Karpas-422 (cell line): ENCODE data around the gene CNNM1. TPM values are rescaled to one million over a fixed set of nuclear protein-coding genes. Genes with fewer than 3 reads are reported as not detected.

Source experiments
- DNase-seq: peaks from one replicate; pipeline ENCODE4 v3.0.0-alpha.2; 2015
- H2AFZ ChIP-seq: fragments of 200-600 bp; sonication (generic); 2 replicates; pipeline ENCODE4 v1.6.1; 2014; ENCODE audit warnings: antibody characterized with exemption, low read length, mixed read lengths
- H3K27ac ChIP-seq: fragments of 200-600 bp; sonication (generic); 2 replicates; pipeline ENCODE4 v1.5.1; 2014; ENCODE audit warnings: mild to moderate bottlenecking, low read length, moderate library complexity
- H3K27me3 ChIP-seq: fragments of 200-600 bp; sonication (generic); 2 replicates; pipeline ENCODE4 v1.6.1; 2014; ENCODE audit warnings: low read length, mixed read lengths
- H3K36me3 ChIP-seq: fragments of 200-600 bp; sonication (generic); 2 replicates; pipeline ENCODE4 v1.6.1; 2014; ENCODE audit warnings: low read length, mixed read lengths; ENCODE audit not compliant: insufficient read depth
- H3K4me1 ChIP-seq: fragments of 200-600 bp; sonication (generic); 2 replicates; pipeline ENCODE4 v1.6.1; 2014; ENCODE audit warnings: mild to moderate bottlenecking, low read length, mixed read lengths
- H3K4me2 ChIP-seq: fragments of 200-600 bp; sonication (generic); 2 replicates; pipeline ENCODE4 v1.6.1; 2014; ENCODE audit warnings: low read length, low read depth, mild to moderate bottlenecking; ENCODE audit not compliant: poor library complexity, severe bottlenecking
- H3K4me3 ChIP-seq: fragments of 200-600 bp; sonication (generic); 2 replicates; pipeline ENCODE4 v1.5.1; 2014; ENCODE audit warnings: mild to moderate bottlenecking, antibody characterized with exemption, low read length, mixed read lengths
- H3K79me2 ChIP-seq: fragments of 200-600 bp; sonication (generic); 2 replicates; pipeline ENCODE4 v1.6.1; 2014; ENCODE audit warnings: mild to moderate bottlenecking, low read length, mixed read lengths
- H3K9ac ChIP-seq: fragments of 200-600 bp; sonication (generic); 2 replicates; pipeline ENCODE4 v1.6.0; 2014; ENCODE audit warnings: low read length
- H3K9me2 ChIP-seq: fragments of 200-600 bp; sonication (generic), shearing (Covaris generic); replicated peaks from 2 replicates; pipeline ENCODE4 v1.6.0; 2014; ENCODE audit warnings: mild to moderate bottlenecking, low read length, moderate library complexity; ENCODE audit not compliant: insufficient read depth
- H3K9me3 ChIP-seq: fragments of 300-700, 200-600 bp; sonication (generic); 2 replicates; pipeline ENCODE4 v1.6.1; 2014; ENCODE audit warnings: low read length, mixed read lengths
- H4K20me1 ChIP-seq: fragments of 200-600 bp; sonication (generic); 2 replicates; pipeline ENCODE4 v1.6.1; 2014; ENCODE audit warnings: mild to moderate bottlenecking, antibody characterized with exemption, low read length, low read depth; ENCODE audit not compliant: insufficient read depth
- total RNA-seq: library from RNA; depleted of rRNA; stranded (reverse); fragments of >200 nt; shearing (Covaris generic); gene quantifications from 2 replicates; pipeline ENCODE4 v1.2.3, GENCODE V29; 2014; ENCODE audit warnings: low replicate concordance; rRNA removed

CNNM1 gene
- not detected in 2 replicates for total RNA-seq

GRCh38 chr10:99329304-99329553 is at the start of gene CNNM1:
Gene CNNM1 (plus strand): TSS chr10:99329356. CDS start chr10:99329388, 32 bp downstream.
- Histone ChIP-seq H3K4me2 (no peak within 1 kb of the TSS), H3K27me3 (no peaks in the 10 kb centered on the region), H3K4me3 (no peak within 1 kb of the TSS), H3K9me3 (no peaks in the 10 kb centered on the region), H3K4me1 (no peaks in the 10 kb centered on the region), H3K79me2 (no peaks in the 10 kb centered on the region), H3K9me2 (no peaks in the 10 kb centered on the region), H3K36me3 (no peaks in the 10 kb centered on the region), H2AFZ (no peak within 1 kb of the TSS), H3K27ac (no peak within 1 kb of the TSS), H4K20me1 (no peaks in the 10 kb centered on the region), H3K9ac (no peak within 1 kb of the TSS)
- DNase-seq = no peak

DNA sequence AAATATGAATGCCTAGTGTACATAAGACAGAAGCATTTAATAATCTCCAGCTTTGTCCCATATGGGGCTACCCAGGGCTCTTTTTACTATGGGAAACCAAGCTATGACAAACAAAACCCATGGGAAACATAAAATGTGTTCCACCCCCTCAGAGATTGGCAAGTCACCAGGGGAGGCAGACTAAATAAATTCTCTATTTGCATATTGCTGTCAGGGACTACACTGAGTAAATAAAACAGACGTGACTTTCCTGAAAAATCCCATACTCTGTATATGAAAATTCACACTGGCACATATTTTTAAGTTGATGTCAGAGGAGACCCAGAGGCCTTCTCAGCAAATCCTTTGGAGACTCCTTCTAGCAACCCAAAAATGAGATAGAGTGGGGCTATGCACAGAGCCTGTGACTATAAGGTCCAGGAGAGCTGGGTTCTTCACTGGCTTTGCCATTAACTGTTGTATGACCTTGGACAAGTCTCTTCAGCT is 49.5 kb upstream of the CNNM1 start:
- Histone ChIP-seq H3K27me3 (no peaks in the 10 kb centered on the region), H3K9ac (no peak overlapping the region), H2AFZ (no peak overlapping the region), H3K27ac (no peak overlapping the region), H3K9me3 (0 out of 2 replicates have a peak, but pooled peaks cover 3% of the 10 kb centered on the region), H3K9me2 (no peaks in the 10 kb centered on the region), H3K4me2 (no peak overlapping the region), H3K4me1 (peaks cover 4% of the 10 kb centered on the region; the same call in 1 of the 2 replicates), H4K20me1 (no peaks in the 10 kb centered on the region), H3K4me3 (no peak overlapping the region), H3K79me2 (no peaks in the 10 kb centered on the region), H3K36me3 (no peaks in the 10 kb centered on the region)
- no peak for DNase-seq

DNA sequence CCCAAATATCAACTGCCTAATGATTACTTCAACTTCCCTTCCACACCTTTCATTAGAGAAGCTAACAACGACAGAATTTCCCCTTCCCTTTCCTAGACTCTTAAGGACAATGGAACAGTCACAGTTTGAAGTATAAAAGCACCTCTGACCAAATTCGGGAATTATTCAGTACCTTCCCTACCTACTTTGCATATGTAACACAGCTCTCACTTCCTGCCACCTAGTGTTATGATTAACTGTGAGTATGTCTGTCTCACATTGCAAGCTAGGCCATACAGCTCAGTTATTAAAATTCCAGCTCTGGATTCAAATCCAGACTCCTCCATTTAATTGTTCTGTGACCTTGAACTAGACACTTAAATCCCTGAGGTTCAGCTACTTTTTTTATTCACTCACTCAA is 48.7 kb upstream of the CNNM1 start:
- Histone ChIP-seq H3K4me1 (peaks cover 4% of the 10 kb centered on the region; the same call in 1 of the 2 replicates), H3K79me2 (no peaks in the 10 kb centered on the region), H3K9ac (no peak overlapping the region), H2AFZ (no peak overlapping the region), H3K9me3 (0 out of 2 replicates have a peak, but pooled peaks cover 3% of the 10 kb centered on the region), H3K4me3 (no peak overlapping the region), H3K27ac (no peak overlapping the region), H4K20me1 (no peaks in the 10 kb centered on the region), H3K27me3 (no peaks in the 10 kb centered on the region), H3K4me2 (no peak overlapping the region), H3K36me3 (no peaks in the 10 kb centered on the region), H3K9me2 (no peaks in the 10 kb centered on the region)
- DNase-seq = peak; percentile 49

GRCh38 chr10:99285881-99286280 is 43.3 kb upstream of the CNNM1 start:
- Histone ChIP-seq H3K36me3 (no peaks in the 10 kb centered on the region), H4K20me1 (no peaks in the 10 kb centered on the region), H3K27me3 (no peaks in the 10 kb centered on the region), H3K4me2 (no peak overlapping the region), H3K4me3 (no peak overlapping the region), H3K9ac (no peak overlapping the region), H3K27ac (no peak overlapping the region), H3K79me2 (no peaks in the 10 kb centered on the region), H3K9me2 (no peaks in the 10 kb centered on the region), H3K4me1 (no peaks in the 10 kb centered on the region), H2AFZ (no peak overlapping the region), H3K9me3 (0 out of 2 replicates have a peak, but pooled peaks cover 3% of the 10 kb centered on the region)
- no peak for DNase-seq

DNA sequence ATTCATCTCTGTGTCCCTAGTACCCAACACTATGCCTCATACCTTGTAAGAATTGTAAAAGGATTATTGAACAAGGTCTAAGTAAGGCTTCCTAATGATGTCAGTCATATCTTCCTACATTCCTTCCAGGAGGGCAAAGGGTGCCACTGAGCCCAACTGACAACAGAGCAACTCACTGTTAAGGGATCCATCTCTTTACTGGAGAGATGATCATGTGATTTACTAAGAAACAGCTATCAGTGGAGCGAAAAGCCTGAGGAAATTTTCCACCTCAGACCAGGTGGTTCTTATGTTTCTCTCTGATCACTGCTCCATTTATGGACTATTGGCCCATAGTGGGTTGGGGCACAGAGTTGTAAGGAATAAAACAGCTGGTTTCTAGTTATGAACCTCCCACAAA is 38.9 kb upstream of the CNNM1 start:
- Histone ChIP-seq H4K20me1 (no peaks in the 10 kb centered on the region), H3K9ac (no peak overlapping the region), H3K4me2 (no peak overlapping the region), H3K27me3 (no peaks in the 10 kb centered on the region), H3K9me3 (no peaks in the 10 kb centered on the region), H3K4me3 (no peak overlapping the region), H3K36me3 (no peaks in the 10 kb centered on the region), H3K9me2 (no peaks in the 10 kb centered on the region), H2AFZ (no peak overlapping the region), H3K27ac (no peak overlapping the region), H3K4me1 (no peaks in the 10 kb centered on the region), H3K79me2 (no peaks in the 10 kb centered on the region)
- DNase-seq = no peak

GRCh38 chr10:99292159-99292558 is 37.0 kb upstream of the CNNM1 start:
- Histone ChIP-seq H3K27me3 (no peaks in the 10 kb centered on the region), H3K4me2 (no peak overlapping the region), H3K4me1 (no peaks in the 10 kb centered on the region), H4K20me1 (no peaks in the 10 kb centered on the region), H3K9me3 (no peaks in the 10 kb centered on the region), H3K9me2 (no peaks in the 10 kb centered on the region), H2AFZ (no peak overlapping the region), H3K27ac (no peak overlapping the region), H3K9ac (no peak overlapping the region), H3K79me2 (no peaks in the 10 kb centered on the region), H3K36me3 (no peaks in the 10 kb centered on the region), H3K4me3 (no peak overlapping the region)
- DNase-seq = no peak

DNA sequence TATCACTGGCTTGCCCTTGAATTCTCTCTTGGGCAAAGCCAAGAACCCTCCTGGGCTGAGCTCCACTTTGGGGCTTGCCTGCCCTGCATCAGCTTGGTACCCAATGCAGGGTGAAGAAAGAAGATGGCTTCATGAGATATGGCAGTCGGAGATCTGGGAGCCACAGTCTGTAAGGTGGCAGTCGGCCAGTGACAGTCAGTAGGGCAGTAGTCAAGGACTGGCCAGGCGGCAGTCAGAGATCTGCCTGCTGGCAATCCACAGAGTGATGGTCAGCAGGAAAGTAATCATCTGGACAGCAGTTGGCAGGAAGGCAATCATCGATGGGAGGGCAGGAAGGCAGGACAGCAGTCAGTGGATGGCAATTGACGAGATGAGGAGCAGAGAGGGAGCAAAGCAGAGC is 32.6 kb upstream of the CNNM1 start:
- Histone ChIP-seq H2AFZ (no peak overlapping the region), H3K4me1 (no peaks in the 10 kb centered on the region), H3K4me3 (no peak overlapping the region), H3K27ac (no peak overlapping the region), H3K4me2 (no peak overlapping the region), H4K20me1 (no peaks in the 10 kb centered on the region), H3K9me2 (no peaks in the 10 kb centered on the region), H3K79me2 (no peaks in the 10 kb centered on the region), H3K9ac (no peak overlapping the region), H3K9me3 (no peaks in the 10 kb centered on the region), H3K27me3 (no peaks in the 10 kb centered on the region), H3K36me3 (no peaks in the 10 kb centered on the region)
- no peak for DNase-seq

GRCh38 chr10:99297033-99297432 is 32.1 kb upstream of the CNNM1 start:
- DNase-seq = peak; percentile 68
- Histone ChIP-seq H3K27ac (no peak overlapping the region), H3K36me3 (no peaks in the 10 kb centered on the region), H3K4me3 (no peak overlapping the region), H3K4me1 (no peaks in the 10 kb centered on the region), H3K9me3 (no peaks in the 10 kb centered on the region), H3K4me2 (no peak overlapping the region), H2AFZ (no peak overlapping the region), H3K27me3 (no peaks in the 10 kb centered on the region), H3K79me2 (no peaks in the 10 kb centered on the region), H3K9ac (no peak overlapping the region), H4K20me1 (no peaks in the 10 kb centered on the region), H3K9me2 (no peaks in the 10 kb centered on the region)
